ENCODE results near the gene HOXA7. TPM values are rescaled to one million over a fixed set of nuclear protein-coding genes. Genes with fewer than 3 reads are reported as not detected.

Gene HOXA7
- total RNA-seq, 1 donor from 2014 or later = 1.4 TPM

DNA sequence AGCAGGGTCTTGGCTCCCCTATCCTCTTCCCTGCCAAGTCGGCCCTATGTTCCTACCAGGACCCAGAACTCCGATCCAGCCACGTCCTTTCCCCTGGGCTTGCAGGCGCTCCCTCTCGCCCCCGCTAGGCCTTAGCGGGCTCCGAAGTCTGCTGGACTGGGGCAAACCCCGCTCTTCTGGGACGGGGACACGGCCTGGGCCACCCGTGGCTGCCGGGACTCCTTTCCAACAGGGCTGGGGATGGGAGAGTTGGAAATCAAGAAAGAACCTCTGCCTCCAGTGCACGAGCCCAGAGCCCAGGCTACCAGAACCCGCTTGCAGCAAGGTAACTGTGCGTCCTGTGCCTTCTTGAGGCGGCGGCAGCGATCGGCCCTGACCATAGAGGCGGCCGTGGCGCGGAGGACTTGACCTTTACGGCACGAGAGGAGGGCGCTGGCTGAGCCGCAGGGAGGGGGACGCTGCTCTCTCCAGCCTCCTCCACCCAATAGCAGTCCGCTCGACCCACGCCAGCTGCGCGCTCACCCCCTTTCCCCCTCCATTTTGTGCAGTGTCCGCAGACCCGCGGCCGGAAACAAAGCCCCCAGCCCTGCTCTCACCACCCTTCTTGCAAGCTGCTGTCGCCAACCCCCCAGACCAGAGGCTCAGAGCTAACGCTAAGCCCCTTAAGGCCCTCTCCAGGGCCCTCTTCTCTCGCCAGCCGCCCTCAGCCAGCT is 35.5 kb upstream of the HOXA7 start:
- no peaks in the 10 kb centered on the region for H3K36me3 Mint-ChIP-seq (ENCODE audit: insufficient read depth)
- peaks cover 5% of the 10 kb centered on the region for H3K4me1 Mint-ChIP-seq (ENCODE audit: low read depth)
- no peak overlapping the region for H3K4me3 Mint-ChIP-seq (ENCODE audit: low read depth)
- no peak overlapping the region for H3K27ac Mint-ChIP-seq
- TF ChIP-seq, protein P1, sequence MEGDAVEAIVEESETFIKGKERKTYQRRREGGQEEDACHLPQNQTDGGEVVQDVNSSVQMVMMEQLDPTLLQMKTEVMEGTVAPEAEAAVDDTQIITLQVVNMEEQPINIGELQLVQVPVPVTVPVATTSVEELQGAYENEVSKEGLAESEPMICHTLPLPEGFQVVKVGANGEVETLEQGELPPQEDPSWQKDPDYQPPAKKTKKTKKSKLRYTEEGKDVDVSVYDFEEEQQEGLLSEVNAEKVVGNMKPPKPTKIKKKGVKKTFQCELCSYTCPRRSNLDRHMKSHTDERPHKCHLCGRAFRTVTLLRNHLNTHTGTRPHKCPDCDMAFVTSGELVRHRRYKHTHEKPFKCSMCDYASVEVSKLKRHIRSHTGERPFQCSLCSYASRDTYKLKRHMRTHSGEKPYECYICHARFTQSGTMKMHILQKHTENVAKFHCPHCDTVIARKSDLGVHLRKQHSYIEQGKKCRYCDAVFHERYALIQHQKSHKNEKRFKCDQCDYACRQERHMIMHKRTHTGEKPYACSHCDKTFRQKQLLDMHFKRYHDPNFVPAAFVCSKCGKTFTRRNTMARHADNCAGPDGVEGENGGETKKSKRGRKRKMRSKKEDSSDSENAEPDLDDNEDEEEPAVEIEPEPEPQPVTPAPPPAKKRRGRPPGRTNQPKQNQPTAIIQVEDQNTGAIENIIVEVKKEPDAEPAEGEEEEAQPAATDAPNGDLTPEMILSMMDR (IDR thresholded peaks at IDR 0.05; ENCODE audit: unreplicated experiment) = no peak
- no peaks in the 10 kb centered on the region for H3K9me3 Mint-ChIP-seq (ENCODE audit: low read depth)
- no peak for DNase-seq (ENCODE audit: low spot score, unreplicated experiment)
- H3K27me3 Mint-ChIP-seq = peaks cover 96% of the 10 kb centered on the region

DNA sequence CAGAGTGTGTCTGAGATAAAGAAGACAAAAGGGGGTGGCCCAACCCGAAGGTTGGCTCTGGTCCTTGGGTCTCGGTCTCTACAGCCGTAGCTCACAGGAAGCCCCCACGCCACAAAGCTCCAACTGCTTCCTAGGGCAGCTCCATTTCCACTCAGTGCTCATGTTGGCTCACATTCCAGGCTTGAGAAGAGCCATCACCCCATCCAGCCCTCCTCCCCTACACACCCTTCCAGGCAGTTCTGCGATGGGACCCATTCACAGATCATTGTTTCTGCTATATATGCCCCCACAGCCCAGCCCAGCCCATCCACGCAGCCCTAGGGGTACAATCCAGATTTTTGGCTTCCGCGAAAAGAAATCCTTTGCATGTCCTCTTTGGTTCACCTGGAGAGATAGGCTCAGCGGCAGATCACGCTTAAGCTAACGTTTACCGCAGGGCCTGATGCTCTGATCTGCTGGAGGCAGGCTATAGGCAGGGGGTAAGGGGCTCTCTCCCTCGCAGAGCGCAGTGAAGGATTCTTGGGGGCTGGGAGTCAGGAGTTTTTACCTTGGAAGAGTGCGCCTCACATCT is 34.8 kb upstream of the HOXA7 start:
- Mint-ChIP-seq H3K27ac (no peak overlapping the region), H3K27me3 (peaks cover 96% of the 10 kb centered on the region), H3K4me1 (ENCODE audit: low read depth) (peaks cover 5% of the 10 kb centered on the region), H3K9me3 (ENCODE audit: low read depth) (no peaks in the 10 kb centered on the region), H3K4me3 (ENCODE audit: low read depth) (no peak overlapping the region), H3K36me3 (ENCODE audit: insufficient read depth) (no peaks in the 10 kb centered on the region)
- TF ChIP-seq, protein P1 (IDR thresholded peaks at IDR 0.05; ENCODE audit: unreplicated experiment) = no peak
- DNase-seq (ENCODE audit: low spot score, unreplicated experiment) = no peak

DNA sequence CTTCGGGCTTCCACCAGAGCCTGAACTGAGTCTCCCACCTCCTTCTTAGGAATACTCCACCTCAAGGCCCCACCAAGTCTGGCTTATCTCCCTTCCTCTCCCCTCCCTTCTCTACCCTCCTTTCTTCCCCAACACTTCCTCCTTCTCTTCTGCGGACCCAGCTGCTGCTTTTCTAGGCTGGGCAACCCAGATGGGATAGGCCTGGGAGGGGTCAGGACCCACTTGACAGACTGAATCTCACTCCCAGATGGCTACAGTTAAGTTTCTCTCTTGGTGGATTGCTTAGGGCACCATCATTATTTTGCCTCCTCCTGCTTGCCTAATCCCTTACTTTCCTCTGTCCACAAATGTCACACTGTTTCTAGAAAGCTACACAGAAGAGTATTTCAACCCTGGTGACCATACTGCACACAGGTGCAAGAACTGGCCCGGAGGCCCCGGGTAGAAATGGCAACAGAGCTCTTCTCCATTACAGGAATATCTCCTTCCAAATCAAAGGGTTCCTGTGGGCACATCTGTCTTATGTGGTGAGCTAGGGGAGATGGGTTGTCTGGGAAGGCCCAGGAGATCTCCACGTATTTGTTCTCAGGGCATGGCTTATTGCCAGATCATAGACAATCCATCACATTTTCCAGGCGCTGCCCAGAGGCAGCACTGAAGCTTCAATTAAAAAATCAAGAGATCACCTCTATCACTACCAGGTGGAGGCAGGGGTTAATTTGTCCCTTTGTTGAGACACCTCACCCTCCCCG is 33.7 kb upstream of the HOXA7 start:
- TF ChIP-seq, protein P1 (IDR thresholded peaks at IDR 0.05; ENCODE audit: unreplicated experiment) = no peak
- Mint-ChIP-seq H3K4me1 (ENCODE audit: low read depth) (peaks cover 6% of the 10 kb centered on the region), H3K27ac (no peak overlapping the region), H3K27me3 (peaks cover 97% of the 10 kb centered on the region), H3K9me3 (ENCODE audit: low read depth) (no peaks in the 10 kb centered on the region), H3K4me3 (ENCODE audit: low read depth) (no peak overlapping the region), H3K36me3 (ENCODE audit: insufficient read depth) (no peaks in the 10 kb centered on the region)
- DNase-seq (ENCODE audit: low spot score, unreplicated experiment) = no peak

DNA sequence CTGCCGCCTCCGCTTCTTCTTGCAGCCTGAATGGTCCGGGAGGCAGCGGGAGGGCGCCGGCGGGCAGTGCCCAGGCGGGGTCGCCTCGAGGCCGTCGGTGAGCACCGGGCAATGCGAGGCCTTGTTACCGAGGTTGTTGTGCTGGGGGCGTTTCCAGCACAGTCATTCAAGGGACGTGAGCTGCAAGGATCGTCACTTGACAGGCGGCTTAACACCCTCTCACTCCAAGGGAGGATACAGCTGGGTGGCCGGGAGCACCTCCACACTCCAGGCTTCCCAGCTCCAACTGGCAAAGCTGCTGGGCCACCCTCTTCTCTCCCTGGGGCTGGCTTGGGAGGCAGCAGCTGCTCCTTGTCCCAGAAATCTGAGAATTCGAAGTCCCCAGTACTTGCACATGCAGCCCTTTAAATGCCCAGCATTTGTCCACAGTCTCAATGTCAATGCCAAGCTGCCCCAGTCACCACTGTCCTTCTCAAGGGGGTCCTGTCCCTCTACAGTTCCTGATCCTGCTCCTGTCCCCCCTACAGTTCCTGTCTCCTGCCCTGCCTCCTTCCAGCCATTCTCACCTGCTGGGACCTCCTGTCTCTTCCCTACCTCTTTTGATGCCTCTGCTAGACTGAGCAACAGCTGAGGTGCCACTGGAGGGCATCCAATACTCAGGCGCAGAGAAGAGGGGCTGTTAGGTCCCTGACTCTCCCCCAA is 33.0 kb upstream of the HOXA7 start:
- H3K4me1 Mint-ChIP-seq (ENCODE audit: low read depth) = peaks cover 6% of the 10 kb centered on the region
- no peak overlapping the region for H3K27ac Mint-ChIP-seq
- H3K27me3 Mint-ChIP-seq = peaks cover 97% of the 10 kb centered on the region
- TF ChIP-seq, protein P1 (IDR thresholded peaks at IDR 0.05; ENCODE audit: unreplicated experiment) = no peak
- H3K36me3 Mint-ChIP-seq (ENCODE audit: insufficient read depth) = no peaks in the 10 kb centered on the region
- no peak for DNase-seq (ENCODE audit: low spot score, unreplicated experiment)
- H3K9me3 Mint-ChIP-seq (ENCODE audit: low read depth) = no peaks in the 10 kb centered on the region
- H3K4me3 Mint-ChIP-seq (ENCODE audit: low read depth) = no peak overlapping the region

All from progenitor cell of endocrine pancreas (in vitro differentiated cells).